HepG2 (cell line): ENCODE data around the gene MLLT10. TPM values are rescaled to one million over a fixed set of nuclear protein-coding genes. Genes with fewer than 3 reads are reported as not detected.

Source experiments
- ARNTL ChIP-seq: sonication (generic); formaldehyde crosslinking; IDR thresholded peaks from 2 replicates; pipeline ENCODE4 v1.4.0; 2020; ENCODE audit warnings: mild to moderate bottlenecking, missing genetic modification reagents
- CBX2 ChIP-seq, 2 experiments: fragments of 200-600 bp in 1 of 2; sonication (generic); formaldehyde crosslinking in 1 of 2; IDR thresholded peaks; 2 replicates each; pipeline versions ENCODE4 v1.7.0 to v1.8.1; 2018 to 2022; ENCODE audit warnings: low read depth in 2 of 2, low read length in 1 of 2, mild to moderate bottlenecking in 1 of 2, missing genetic modification reagents in 1 of 2
- EP300 ChIP-seq, 3 experiments: sonication (generic) in 1 of 3; formaldehyde crosslinking in 1 of 3; IDR thresholded peaks; 2 replicates each; pipeline versions ENCODE4 v1.5.1 to v1.6.1; 2011 to 2020; ENCODE audit warnings: low read depth in 2 of 3, low read length in 2 of 3, borderline replicate concordance in 1 of 3, improper control_type of control experiment in 1 of 3, mild to moderate bottlenecking in 1 of 3, missing genetic modification reagents in 1 of 3, moderate library complexity in 1 of 3
- FOSL1 ChIP-seq: sonication (generic); formaldehyde crosslinking; IDR thresholded peaks from 2 replicates; pipeline ENCODE4 v1.9.0; 2021; ENCODE audit warnings: missing genetic modification reagents, borderline replicate concordance
- GATA4 ChIP-seq: sonication (generic); IDR thresholded peaks from 2 replicates; pipeline ENCODE4 v1.6.1; 2016; ENCODE audit warnings: antibody characterized with exemption, low read depth, borderline replicate concordance
- HHEX ChIP-seq: IDR thresholded peaks from 2 replicates; pipeline ENCODE4 v1.6.1; 2016; ENCODE audit warnings: control low read depth
- MAFF ChIP-seq: IDR thresholded peaks from 2 replicates; pipeline ENCODE4 v1.6.1; 2011; ENCODE audit warnings: low read depth, low read length, improper control_type of control experiment
- MBNL3 ChIP-seq: fragments of 250-450 bp; sonication (Bioruptor Pico); conservative IDR thresholded peaks from 2 replicates; pipeline ENCODE4 v1.8.0; 2022; ENCODE audit warnings: mild to moderate bottlenecking, inconsistent platforms
- MXI1 ChIP-seq: IDR thresholded peaks from 3 replicates; pipeline ENCODE4 v1.6.1; 2012; ENCODE audit warnings: low read depth, low read length, inconsistent platforms, borderline replicate concordance
- NFYB ChIP-seq: sonication (generic); formaldehyde crosslinking; IDR thresholded peaks from 2 replicates; pipeline ENCODE4 v1.4.0; 2020; ENCODE audit warnings: missing genetic modification reagents
- PLRG1 ChIP-seq: fragments of 450-650 bp; conservative IDR thresholded peaks from 2 replicates; pipeline ENCODE4 v1.6.1; 2016
- SRF ChIP-seq: IDR thresholded peaks from 2 replicates; pipeline ENCODE4 v1.6.1; 2011; ENCODE audit warnings: mild to moderate bottlenecking, low read depth, low read length, moderate library complexity
- SRY ChIP-seq: sonication (generic); formaldehyde crosslinking; IDR thresholded peaks from 2 replicates; pipeline ENCODE4 v1.8.0; 2022; ENCODE audit warnings: mild to moderate bottlenecking, missing genetic modification reagents
- STAG1 ChIP-seq: sonication (generic); formaldehyde crosslinking; IDR thresholded peaks from 2 replicates; pipeline ENCODE4 v1.4.0; 2020; ENCODE audit warnings: missing genetic modification reagents
- ZFP36 ChIP-seq: fragments of 150-350 bp; IDR thresholded peaks from 2 replicates; pipeline ENCODE4 v1.6.1; 2018; ENCODE audit warnings: borderline replicate concordance, low read length, low read depth; ENCODE audit not compliant: partially characterized antibody
- ZNF136 ChIP-seq: sonication (generic); formaldehyde crosslinking; IDR thresholded peaks from 2 replicates; pipeline ENCODE4 v1.8.1; 2022; ENCODE audit warnings: low read depth, mild to moderate bottlenecking, moderate library complexity, missing genetic modification reagents
- ZNF788 ChIP-seq: sonication (generic); formaldehyde crosslinking; IDR thresholded peaks from 2 replicates; pipeline ENCODE4 v1.5.0; 2020; ENCODE audit warnings: mild to moderate bottlenecking, missing genetic modification reagents, borderline replicate concordance
- polyA plus RNA-seq, 8 experiments: library from polyadenylated mRNA; depleted of rRNA in 3 of 8; stranded (reverse) in 7 of 8; unstranded in 1 of 8; fragments of >200 nt; fragmentation: Illumina TruSeq in 4 of 8; extraction: Trizol in 4 of 8; gene quantifications; 2 replicates each; pipeline versions ENCODE4 v1.2.1 to v1.2.3, GENCODE V29; 2011 to 2016; ENCODE audit warnings: low read depth in 4 of 8, missing spikeins in 1 of 8, mixed read lengths in 1 of 8; ENCODE audit not compliant: insufficient read depth in 1 of 8
- total RNA-seq, 5 experiments: library from RNA; depleted of rRNA; stranded (reverse); fragments of >200 nt; fragmentation: Illumina TruSeq; extraction: Trizol; gene quantifications; 2 replicates each; pipeline ENCODE4 v1.2.3, GENCODE V29; 2016; ENCODE audit warnings: low read depth in 1 of 5
- TF ChIP-seq, protein P1 (sequence below): sonication (generic); formaldehyde crosslinking; IDR thresholded peaks from 2 replicates; pipeline ENCODE4 v1.8.0; 2022; ENCODE audit warnings: missing genetic modification reagents, mild to moderate bottlenecking, borderline replicate concordance
- TF ChIP-seq, protein P2 (sequence below): sonication (generic); formaldehyde crosslinking; IDR thresholded peaks from 2 replicates; pipeline ENCODE4 v1.8.1; 2023; ENCODE audit warnings: mild to moderate bottlenecking, missing genetic modification reagents
- TF ChIP-seq, protein P3 (sequence below): sonication (generic); formaldehyde crosslinking; IDR thresholded peaks from 2 replicates; pipeline ENCODE4 v1.8.1; 2023; ENCODE audit warnings: missing genetic modification reagents, mild to moderate bottlenecking, borderline replicate concordance
- TF ChIP-seq, protein P4 (sequence below): sonication (generic); formaldehyde crosslinking; IDR thresholded peaks from 2 replicates; pipeline ENCODE4 v1.4.0; 2020; ENCODE audit warnings: missing genetic modification reagents
- TF ChIP-seq, protein P5 (sequence below): sonication (generic); formaldehyde crosslinking; conservative IDR thresholded peaks from 2 replicates; pipeline ENCODE4 v1.8.1; 2023; ENCODE audit warnings: missing genetic modification reagents
- TF ChIP-seq, protein P6 (sequence below): sonication (generic); formaldehyde crosslinking; IDR thresholded peaks from 2 replicates; pipeline ENCODE4 v1.9.0; 2022; ENCODE audit warnings: low read depth, missing genetic modification reagents

The MLLT10 gene
- total and polyA plus RNA-seq, 2 of the 13 experiments (the other 11 are each of a cell fraction or from before 2014, with no cell fraction given): 51.3 to 84.1 TPM

DNA sequence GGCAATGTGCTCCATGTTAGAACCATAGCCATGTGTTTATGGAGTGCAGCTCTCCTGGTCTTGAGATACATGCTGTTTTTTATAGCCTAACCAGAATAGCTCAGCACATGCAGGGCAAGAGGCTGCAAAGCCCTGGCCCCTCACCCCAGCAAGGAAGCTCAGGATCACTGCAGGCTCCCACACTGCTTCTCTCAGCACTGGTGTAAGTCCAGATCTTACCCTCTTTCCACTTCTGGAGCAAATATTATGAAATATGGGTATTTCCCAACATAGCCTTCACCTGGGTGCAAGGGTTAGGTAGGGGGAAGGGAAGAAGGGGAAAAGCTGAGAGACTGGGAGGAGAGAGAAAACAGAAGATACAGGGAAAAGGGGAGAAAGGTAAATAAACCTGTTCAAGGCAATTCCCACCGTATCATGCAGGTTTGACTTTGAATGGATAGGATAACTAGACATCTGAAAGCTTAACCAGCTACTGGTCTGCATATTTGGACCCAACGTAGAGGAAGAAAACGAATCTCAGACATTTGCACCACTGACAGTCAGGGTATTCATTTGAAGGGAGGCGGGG lies 28.2 kb upstream of the MLLT10 start (continued):
- TF ChIP-seq, protein P1, sequence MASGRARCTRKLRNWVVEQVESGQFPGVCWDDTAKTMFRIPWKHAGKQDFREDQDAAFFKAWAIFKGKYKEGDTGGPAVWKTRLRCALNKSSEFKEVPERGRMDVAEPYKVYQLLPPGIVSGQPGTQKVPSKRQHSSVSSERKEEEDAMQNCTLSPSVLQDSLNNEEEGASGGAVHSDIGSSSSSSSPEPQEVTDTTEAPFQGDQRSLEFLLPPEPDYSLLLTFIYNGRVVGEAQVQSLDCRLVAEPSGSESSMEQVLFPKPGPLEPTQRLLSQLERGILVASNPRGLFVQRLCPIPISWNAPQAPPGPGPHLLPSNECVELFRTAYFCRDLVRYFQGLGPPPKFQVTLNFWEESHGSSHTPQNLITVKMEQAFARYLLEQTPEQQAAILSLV (CRISPR knock-in tag): no peak
- TF ChIP-seq MAFF (no peak), FOSL1 (CRISPR knock-in tag) (no peak), CBX2 (IDR thresholded peaks at IDR 0.05; ENCODE audit: low read depth, low read length) (no peak), CBX2 (CRISPR knock-in tag; IDR thresholded peaks at IDR 0.05; ENCODE audit: low read depth) (no peak), MXI1 (no peak), ZFP36 (no peak), GATA4 (peak; percentile 84; the same call in 1 of the 2 replicates), STAG1 (CRISPR knock-in tag) (peak; percentile 24; the same call in 1 of the 2 replicates), SRF (peak; percentile 67), ZNF788 (CRISPR knock-in tag) (peak; percentile 90), SRY (CRISPR knock-in tag) (no peak), ARNTL (CRISPR knock-in tag) (peak; percentile 81), MBNL3 (no peak), PLRG1 (no peak), ZNF136 (CRISPR knock-in tag) (peak; percentile 74; the same call in 1 of the 2 replicates), NFYB (CRISPR knock-in tag) (0 out of 2 replicates have a peak, but pooled peaks have one; percentile 16), HHEX (CRISPR knock-in tag) (no peak), EP300 (IDR thresholded peaks at IDR 0.05; ENCODE audit: low read depth in 2 of 2, low read length in 2 of 2) (peak; percentile 87 to 99), EP300 (CRISPR knock-in tag; IDR thresholded peaks at IDR 0.05; ENCODE audit: borderline replicate concordance) (peak; percentile 93)
- TF ChIP-seq, protein P2, sequence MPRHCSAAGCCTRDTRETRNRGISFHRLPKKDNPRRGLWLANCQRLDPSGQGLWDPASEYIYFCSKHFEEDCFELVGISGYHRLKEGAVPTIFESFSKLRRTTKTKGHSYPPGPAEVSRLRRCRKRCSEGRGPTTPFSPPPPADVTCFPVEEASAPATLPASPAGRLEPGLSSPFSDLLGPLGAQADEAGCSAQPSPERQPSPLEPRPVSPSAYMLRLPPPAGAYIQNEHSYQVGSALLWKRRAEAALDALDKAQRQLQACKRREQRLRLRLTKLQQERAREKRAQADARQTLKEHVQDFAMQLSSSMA (CRISPR knock-in tag): peak; percentile 67; the same call in 1 of the 2 replicates
- TF ChIP-seq, protein P3, sequence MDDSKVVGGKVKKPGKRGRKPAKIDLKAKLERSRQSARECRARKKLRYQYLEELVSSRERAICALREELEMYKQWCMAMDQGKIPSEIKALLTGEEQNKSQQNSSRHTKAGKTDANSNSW: no peak
- TF ChIP-seq, protein P4, sequence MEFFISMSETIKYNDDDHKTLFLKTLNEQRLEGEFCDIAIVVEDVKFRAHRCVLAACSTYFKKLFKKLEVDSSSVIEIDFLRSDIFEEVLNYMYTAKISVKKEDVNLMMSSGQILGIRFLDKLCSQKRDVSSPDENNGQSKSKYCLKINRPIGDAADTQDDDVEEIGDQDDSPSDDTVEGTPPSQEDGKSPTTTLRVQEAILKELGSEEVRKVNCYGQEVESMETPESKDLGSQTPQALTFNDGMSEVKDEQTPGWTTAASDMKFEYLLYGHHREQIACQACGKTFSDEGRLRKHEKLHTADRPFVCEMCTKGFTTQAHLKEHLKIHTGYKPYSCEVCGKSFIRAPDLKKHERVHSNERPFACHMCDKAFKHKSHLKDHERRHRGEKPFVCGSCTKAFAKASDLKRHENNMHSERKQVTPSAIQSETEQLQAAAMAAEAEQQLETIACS (CRISPR knock-in tag): peak; percentile 50; the same call in 1 of the 2 replicates
- TF ChIP-seq, protein P5, sequence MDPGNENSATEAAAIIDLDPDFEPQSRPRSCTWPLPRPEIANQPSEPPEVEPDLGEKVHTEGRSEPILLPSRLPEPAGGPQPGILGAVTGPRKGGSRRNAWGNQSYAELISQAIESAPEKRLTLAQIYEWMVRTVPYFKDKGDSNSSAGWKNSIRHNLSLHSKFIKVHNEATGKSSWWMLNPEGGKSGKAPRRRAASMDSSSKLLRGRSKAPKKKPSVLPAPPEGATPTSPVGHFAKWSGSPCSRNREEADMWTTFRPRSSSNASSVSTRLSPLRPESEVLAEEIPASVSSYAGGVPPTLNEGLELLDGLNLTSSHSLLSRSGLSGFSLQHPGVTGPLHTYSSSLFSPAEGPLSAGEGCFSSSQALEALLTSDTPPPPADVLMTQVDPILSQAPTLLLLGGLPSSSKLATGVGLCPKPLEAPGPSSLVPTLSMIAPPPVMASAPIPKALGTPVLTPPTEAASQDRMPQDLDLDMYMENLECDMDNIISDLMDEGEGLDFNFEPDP (CRISPR knock-in tag): no peak
- TF ChIP-seq, protein P6, sequence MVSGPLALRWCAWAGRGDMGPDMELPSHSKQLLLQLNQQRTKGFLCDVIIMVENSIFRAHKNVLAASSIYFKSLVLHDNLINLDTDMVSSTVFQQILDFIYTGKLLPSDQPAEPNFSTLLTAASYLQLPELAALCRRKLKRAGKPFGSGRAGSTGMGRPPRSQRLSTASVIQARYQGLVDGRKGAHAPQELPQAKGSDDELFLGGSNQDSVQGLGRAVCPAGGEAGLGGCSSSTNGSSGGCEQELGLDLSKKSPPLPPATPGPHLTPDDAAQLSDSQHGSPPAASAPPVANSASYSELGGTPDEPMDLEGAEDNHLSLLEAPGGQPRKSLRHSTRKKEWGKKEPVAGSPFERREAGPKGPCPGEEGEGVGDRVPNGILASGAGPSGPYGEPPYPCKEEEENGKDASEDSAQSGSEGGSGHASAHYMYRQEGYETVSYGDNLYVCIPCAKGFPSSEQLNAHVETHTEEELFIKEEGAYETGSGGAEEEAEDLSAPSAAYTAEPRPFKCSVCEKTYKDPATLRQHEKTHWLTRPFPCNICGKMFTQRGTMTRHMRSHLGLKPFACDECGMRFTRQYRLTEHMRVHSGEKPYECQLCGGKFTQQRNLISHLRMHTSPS (CRISPR knock-in tag): 0 out of 2 replicates have a peak, but pooled peaks have one; percentile 23
